Testis (tissue), 5 donors: ENCODE results near the gene CHRM2. TPM values are rescaled to one million over a fixed set of nuclear protein-coding genes. Genes with fewer than 3 reads are reported as not detected.
"Not testable (repeated sequence)": the region's sequence is repeated elsewhere in the genome, so short reads cannot be mapped to it uniquely, and the experiment has no call there.

Experiments used
- DNase-seq: peaks from one replicate; pipeline ENCODE4 v3.0.0-alpha.2; 2019
- H3K27ac ChIP-seq, 2 donors: fragments of 200-600 bp; sonication (generic); one replicate each; pipeline ENCODE4 v1.5.1; 2019
- H3K27me3 ChIP-seq: fragments of 200-600 bp; sonication (generic); one replicate; pipeline ENCODE4 v1.5.1; 2019
- H3K36me3 ChIP-seq: fragments of 200-600 bp; sonication (generic); one replicate; pipeline ENCODE4 v1.5.1; 2017; ENCODE audit warnings: low read depth; ENCODE audit errors: missing control alignments
- H3K4me1 ChIP-seq: fragments of 200-600 bp; sonication (generic); one replicate; pipeline ENCODE4 v1.5.1; 2019
- H3K4me3 ChIP-seq, 2 donors: fragments of 200-600 bp; sonication (generic); one replicate each; pipeline ENCODE4 v1.5.1; 2017 to 2019
- H3K9me3 ChIP-seq: fragments of 200-600 bp; sonication (generic); one replicate; pipeline ENCODE4 v1.5.1; 2017
- CTCF ChIP-seq, 3 experiments: fragments of 450-650 bp in 2 of 3; fragments of 200-600 bp in 1 of 3; sonication (generic) in 1 of 3; IDR thresholded peaks; one replicate each; pipeline ENCODE4 v1.5.1; 2016 to 2019; ENCODE audit warnings: antibody characterized with exemption in 3 of 3, mild to moderate bottlenecking in 2 of 3, moderate library complexity in 1 of 3
- POLR2A ChIP-seq: fragments of 450-650 bp; IDR thresholded peaks from one replicate; pipeline ENCODE4 v1.6.1; 2017; ENCODE audit warnings: antibody characterized with exemption, mild to moderate bottlenecking, moderate library complexity
- WGBS, 2 donors: methylation state at CpG; one replicate each; pipeline ENCODE4 v1.1.5; 2018; 5-methylcytosine and 5-hydroxymethylcytosine counted together
- intact Hi-C: fragments of 100-400 bp; cut with DNase I; formaldehyde crosslinking; loops from one replicate; pipeline ENCODE4 v1.15.1; 2023; ENCODE audit warnings: low total_unique reads
- long read RNA-seq, 2 donors: transcript quantifications; one replicate each; lab custom pipeline, GENCODE V29; 2026
- polyA plus RNA-seq: library from polyadenylated mRNA; stranded (reverse); fragments of 350-450 nt; fragmentation: Illumina TruSeq; extraction: RNeasy Lipid Tissue Mini Kit (QIAGEN cat#74804); gene quantifications from one replicate; pipeline ENCODE4 v1.2.3, GENCODE V29; 2014; ENCODE audit warnings: low read depth, low replicate concordance; ENCODE audit not compliant: insufficient read depth
- total RNA-seq, 2 donors: library from RNA; depleted of rRNA; stranded (reverse); fragments of >200 nt; gene quantifications; one replicate each; pipeline ENCODE4 v1.2.3, GENCODE V29; 2016

The CHRM2 gene
- total RNA-seq (under 1 TPM; 0.31 to 0.55 TPM), polyA plus RNA-seq (1.7 TPM)
- long read RNA-seq, donor 1, full-length matches to known transcripts, result 1 of 1 reads
- long read RNA-seq, donor 1, partial matches to known transcripts, result 0 of 1 reads
- long read RNA-seq, donor 1, other reads (novel, unspliced or antisense), result 0 of 1 reads
- long read RNA-seq, donor 2, result 0 reads

- Histone ChIP-seq H3K36me3 (no peaks in the 10 kb centered on the region), H3K27ac (no peak within 1 kb of the TSS), H3K9me3 (no peaks in the 10 kb centered on the region), H3K27me3 (no peaks in the 10 kb centered on the region), H3K4me3 (no peak within 1 kb of the TSS), H3K4me1 (peaks cover 17% of the 10 kb centered on the region)
- intact Hi-C loops, result no loop called here
- no peak for DNase-seq
- TF ChIP-seq POLR2A, result no peak
- TF ChIP-seq CTCF (IDR thresholded peaks at IDR 0.05), result no peak
- 1 to 3% methylated on average over 23 of the region's 23 CpGs for WGBS, 2 donors
Observed at GRCh38 chr7:136868496-136869000, at the start of gene CHRM2. Gene CHRM2, plus strand, starts transcription at chr7:136868652. Its CDS starts 146,214 bp downstream, at chr7:137014866.

- H3K36me3 ChIP-seq, H3K9me3 ChIP-seq, H3K27me3 ChIP-seq, DNase-seq, H3K4me1 ChIP-seq, H3K27ac ChIP-seq, intact Hi-C loops, H3K4me3 ChIP-seq: not testable (repeated sequence)
- WGBS, 2 donors, result no CpG with 5 or more reads among the region's 16 CpGs
Observed at GRCh38 chr7:136831398-136831797, 37.1 kb upstream of the CHRM2 start.

GRCh38 chr7:136845899-136846465 is 22.5 kb upstream of the CHRM2 start:
- no peaks in the 10 kb centered on the region for H3K9me3 ChIP-seq
- 82 to 90% methylated on average over 1 of the region's 1 CpG for WGBS, 2 donors
- H3K27ac ChIP-seq, result no peak overlapping the region
- no peak overlapping the region for H3K4me3 ChIP-seq
- intact Hi-C loops, result no loop called here
- TF ChIP-seq CTCF (IDR thresholded peaks at IDR 0.05) (no peak), POLR2A (no peak)
- DNase-seq, result no peak
- no peaks in the 10 kb centered on the region for H3K4me1 ChIP-seq
- no peaks in the 10 kb centered on the region for H3K27me3 ChIP-seq
- no peaks in the 10 kb centered on the region for H3K36me3 ChIP-seq

GRCh38 chr7:136847858-136848257 is 20.6 kb upstream of the CHRM2 start:
- no peak for DNase-seq
- no peaks in the 10 kb centered on the region for H3K27me3 ChIP-seq
- intact Hi-C loops, result no loop called here
- no peak overlapping the region for H3K4me3 ChIP-seq
- TF ChIP-seq POLR2A, result no peak
- TF ChIP-seq CTCF (IDR thresholded peaks at IDR 0.05), result no peak
- H3K36me3 ChIP-seq, result no peaks in the 10 kb centered on the region
- H3K9me3 ChIP-seq, result no peaks in the 10 kb centered on the region
- H3K27ac ChIP-seq, result no peak overlapping the region
- H3K4me1 ChIP-seq, result no peaks in the 10 kb centered on the region
- WGBS, 2 donors, result 85 to 88% methylated on average over 2 of the region's 2 CpGs

GRCh38 chr7:136853654-136854053 is 14.8 kb upstream of the CHRM2 start:
- no peaks in the 10 kb centered on the region for H3K4me1 ChIP-seq
- H3K9me3 ChIP-seq, result no peaks in the 10 kb centered on the region
- WGBS, 2 donors, result 41 to 47% methylated on average over 2 of the region's 2 CpGs
- TF ChIP-seq POLR2A (no peak), CTCF (IDR thresholded peaks at IDR 0.05) (no peak)
- H3K27me3 ChIP-seq, result no peaks in the 10 kb centered on the region
- H3K27ac ChIP-seq, result no peak overlapping the region
- no peak overlapping the region for H3K4me3 ChIP-seq
- intact Hi-C loops, result no loop called here
- DNase-seq, result no peak
- no peaks in the 10 kb centered on the region for H3K36me3 ChIP-seq
